K562 (cell line): ENCODE measurements around the gene USP48. TPM values are rescaled to one million over a fixed set of nuclear protein-coding genes. Genes with fewer than 3 reads are reported as not detected.

Experiments
- ATAC-seq: fragments of 200-7000 bp; cut with Tn5 transposase; 3 replicates; pipeline ENCODE4 v1.9.1; 2020; ENCODE audit warnings: moderate library complexity
- BruUV-seq: library from RNA; stranded (reverse); fragments of 400-500 nt; replicated peaks from 2 replicates; lab custom pipeline; 2021; lab: Mats Ljungman, UMichigan
- CTCF ChIA-PET: fragments of 300-600 bp; formaldehyde crosslinking; extraction: SDS; loops from one replicate; lab custom pipeline; 2021; ENCODE audit warnings: low intra/inter-chr PET ratio; lab: Yijun Ruan, JAX
- POLR2A ChIA-PET: fragments of 300-600, 350-650 bp; sonication (Branson Sonifier 250); formaldehyde crosslinking; extraction: SDS; loops from one replicate; lab custom pipeline; 2021; ENCODE audit warnings: antibody characterized with exemption, inconsistent platforms; lab: Yijun Ruan, JAX
- DNase-seq, 4 experiments: peaks; one replicate each; pipeline versions ENCODE4 v3.0.0 to v3.0.0-alpha.2; 2011 to 2018; ENCODE audit warnings: low spot score in 3 of 4, mixed read lengths in 3 of 4; ENCODE audit errors: extremely low read depth in 1 of 4
- FAIRE-seq: peaks from 2 replicates; lab custom pipeline; 2011; peaks lifted over from hg19 to GRCh38; lab: Jason Lieb, UNC
- H2AFZ ChIP-seq: 2 replicates; pipeline ENCODE4 v1.6.0; 2011; ENCODE audit warnings: low read depth, low read length, control low read depth, inconsistent platforms
- H3K27ac ChIP-seq: fragments of 200-600 bp; 3 replicates; pipeline ENCODE4 v1.8.0; 2011; ENCODE audit warnings: low read depth, mild to moderate bottlenecking, control low read depth, inconsistent platforms, low read length, moderate library complexity, mixed read lengths; ENCODE audit errors: extremely low read depth
- H3K27me3 ChIP-seq, 2 experiments: fragments of 300-600 bp in 1 of 2; 2 replicates in 1 of 2; 3 replicates in 1 of 2; pipeline versions ENCODE4 v1.6.0 to v1.8.0; 2011; ENCODE audit warnings: inconsistent platforms in 2 of 2, low read length in 2 of 2, mild to moderate bottlenecking in 1 of 2, mixed read lengths in 1 of 2, moderate library complexity in 1 of 2; ENCODE audit not compliant: control insufficient read depth in 2 of 2, insufficient read depth in 2 of 2
- H3K36me3 ChIP-seq: fragments of 300-600 bp; 3 replicates; pipeline ENCODE4 v1.8.0; 2011; ENCODE audit warnings: mild to moderate bottlenecking, low read length, inconsistent platforms; ENCODE audit not compliant: control insufficient read depth, insufficient read depth
- H3K4me1 ChIP-seq, 2 experiments: fragments of 200-600 bp in 1 of 2; replicated peaks in 1 of 2; 2 replicates in 1 of 2; 3 replicates in 1 of 2; pipeline versions ENCODE4 v1.5.1 to v1.8.0; 2011; ENCODE audit warnings: inconsistent platforms in 2 of 2, low read length in 2 of 2, mild to moderate bottlenecking in 1 of 2, mixed read lengths in 1 of 2, moderate library complexity in 1 of 2; ENCODE audit not compliant: control insufficient read depth in 2 of 2, insufficient read depth in 2 of 2
- H3K4me2 ChIP-seq: 2 replicates; pipeline ENCODE4 v1.6.1; 2011; ENCODE audit warnings: low read length, control low read depth, inconsistent platforms, mixed read lengths; ENCODE audit not compliant: insufficient read depth
- H3K4me3 ChIP-seq: fragments of 200-600 bp; sonication (generic), shearing (Covaris generic); 2 replicates; pipeline ENCODE4 v1.5.1; 2016; ENCODE audit warnings: control low read depth, inconsistent platforms
- H3K79me2 ChIP-seq: fragments of 200-600 bp; 3 replicates; pipeline ENCODE4 v1.8.0; 2011; ENCODE audit warnings: low read length, inconsistent platforms; ENCODE audit not compliant: control insufficient read depth, insufficient read depth
- H3K9ac ChIP-seq, 2 experiments: 2 replicates each; pipeline versions ENCODE4 v1.6.0 to v1.6.1; 2011; ENCODE audit warnings: low read depth in 2 of 2, low read length in 2 of 2, control low read depth in 1 of 2, inconsistent platforms in 1 of 2, mild to moderate bottlenecking in 1 of 2, mixed read lengths in 1 of 2; ENCODE audit not compliant: insufficient read depth in 1 of 2
- H3K9me1 ChIP-seq: one replicate; pipeline ENCODE4 v1.6.0; 2011; ENCODE audit warnings: inconsistent platforms, mild to moderate bottlenecking, low read length, moderate library complexity; ENCODE audit not compliant: control insufficient read depth, insufficient read depth
- H3K9me3 ChIP-seq: replicated peaks from 2 replicates; pipeline ENCODE4 v1.5.1; 2011; ENCODE audit warnings: low read depth, low read length, inconsistent platforms; ENCODE audit not compliant: control insufficient read depth, insufficient read depth
- H4K20me1 ChIP-seq: replicated peaks from 2 replicates; pipeline ENCODE4 v1.6.1; 2011; ENCODE audit warnings: low read length, inconsistent platforms, mixed read lengths; ENCODE audit not compliant: control insufficient read depth, insufficient read depth
- ELF4 ChIP-seq: fragments of 450-650 bp; formaldehyde crosslinking; IDR thresholded peaks from 2 replicates; pipeline ENCODE4 v1.4.0; 2022; ENCODE audit warnings: missing genetic modification characterization
- JUND ChIP-seq, 2 experiments: IDR thresholded peaks; 2 replicates in 1 of 2; 3 replicates in 1 of 2; pipeline ENCODE4 v1.6.1; 2011; ENCODE audit warnings: borderline replicate concordance in 2 of 2, low read depth in 2 of 2, low read length in 2 of 2, improper control_type of control experiment in 1 of 2, missing biosample characterization in 1 of 2, missing genetic modification characterization in 1 of 2, missing genetic modification reagents in 1 of 2
- SAP30 ChIP-seq: fragments of 200-600 bp; sonication (generic); IDR thresholded peaks from 2 replicates; pipeline ENCODE4 v1.6.1; 2012; ENCODE audit warnings: borderline replicate concordance, low read depth, mild to moderate bottlenecking, moderate library complexity, low read length, control low read depth, inconsistent platforms; ENCODE audit not compliant: insufficient read depth, poor library complexity, severe bottlenecking
- TEAD1 ChIP-seq, 2 experiments: fragments of 450-650 bp in 1 of 2; sonication (generic) in 1 of 2; formaldehyde crosslinking; IDR thresholded peaks; 2 replicates each; pipeline versions ENCODE4 v1.4.0 to v1.8.0; 2020 to 2022; ENCODE audit warnings: mild to moderate bottlenecking in 2 of 2, missing genetic modification reagents in 1 of 2
- WGBS: fragments of 100-300 bp; shearing (Covaris generic); methylation state at CpG from one replicate; pipeline ENCODE4 v1.1.6; 2016; ENCODE audit warnings: low coverage, mixed read lengths; ENCODE audit not compliant: insufficient coverage; ENCODE audit errors: missing lambda C conversion rate; 5-methylcytosine and 5-hydroxymethylcytosine counted together
- in situ Hi-C: fragments of 300-500 bp; cut with MboI; formaldehyde crosslinking; loops from 4 replicates; pipeline ENCODE4 v1.15.0; 2018; ENCODE audit warnings: inconsistent platforms, mixed read lengths
- intact Hi-C: fragments of 100-400 bp; cut with micrococcal nuclease; formaldehyde crosslinking; loops from 2 replicates; pipeline ENCODE4 v1.14.2; 2022
- polyA plus RNA-seq, 8 experiments: library from polyadenylated mRNA; depleted of rRNA in 4 of 8; stranded (reverse) in 5 of 8; unstranded in 3 of 8; fragments of >200 nt; fragmentation: Nextera tagmentation in 2 of 8; fragmentation: Illumina TruSeq in 1 of 8; extraction: Ambion mirVana in 2 of 8; extraction: Trizol in 1 of 8; gene quantifications; 2 replicates each; pipeline versions ENCODE4 v1.2.1 to v1.2.3, GENCODE V29; 2011 to 2014; ENCODE audit warnings: inconsistent platforms in 1 of 8, missing spikeins in 1 of 8
- total RNA-seq, 7 experiments: library from RNA; depleted of rRNA in 6 of 7; stranded (reverse); fragments of >200 nt in 6 of 7; fragmentation: Illumina TruSeq in 2 of 7; extraction: Trizol in 2 of 7; gene quantifications; 2 replicates each; pipeline versions ENCODE4 v1.2.1 to v1.2.3, GENCODE V29; 2011 to 2021; ENCODE audit warnings: low replicate concordance in 1 of 7
- TF ChIP-seq, protein P1 (sequence below): sonication (generic); IDR thresholded peaks from 2 replicates; pipeline ENCODE4 v1.6.1; 2016
- TF ChIP-seq, protein P2 (sequence below): fragments of 450-650 bp; IDR thresholded peaks from 2 replicates; pipeline ENCODE4 v1.6.1; 2016; ENCODE audit warnings: missing biosample characterization, missing genetic modification characterization
- TF ChIP-seq, protein P3 (sequence below), 2 experiments: fragments of 450-650 bp in 1 of 2; sonication (generic) in 1 of 2; formaldehyde crosslinking in 1 of 2; IDR thresholded peaks in 1 of 2; conservative IDR thresholded peaks in 1 of 2; 2 replicates each; pipeline versions ENCODE4 v1.6.1 to v1.8.1; 2016 to 2023; ENCODE audit warnings: mild to moderate bottlenecking in 2 of 2, moderate library complexity in 2 of 2, inconsistent platforms in 1 of 2, missing genetic modification reagents in 1 of 2

USP48 gene
- total and polyA plus RNA-seq, 9 of the 15 experiments (the other 6 are each of a cell fraction or from before 2014, with no cell fraction given): 23.3 to 123 (median 106) TPM

DNA sequence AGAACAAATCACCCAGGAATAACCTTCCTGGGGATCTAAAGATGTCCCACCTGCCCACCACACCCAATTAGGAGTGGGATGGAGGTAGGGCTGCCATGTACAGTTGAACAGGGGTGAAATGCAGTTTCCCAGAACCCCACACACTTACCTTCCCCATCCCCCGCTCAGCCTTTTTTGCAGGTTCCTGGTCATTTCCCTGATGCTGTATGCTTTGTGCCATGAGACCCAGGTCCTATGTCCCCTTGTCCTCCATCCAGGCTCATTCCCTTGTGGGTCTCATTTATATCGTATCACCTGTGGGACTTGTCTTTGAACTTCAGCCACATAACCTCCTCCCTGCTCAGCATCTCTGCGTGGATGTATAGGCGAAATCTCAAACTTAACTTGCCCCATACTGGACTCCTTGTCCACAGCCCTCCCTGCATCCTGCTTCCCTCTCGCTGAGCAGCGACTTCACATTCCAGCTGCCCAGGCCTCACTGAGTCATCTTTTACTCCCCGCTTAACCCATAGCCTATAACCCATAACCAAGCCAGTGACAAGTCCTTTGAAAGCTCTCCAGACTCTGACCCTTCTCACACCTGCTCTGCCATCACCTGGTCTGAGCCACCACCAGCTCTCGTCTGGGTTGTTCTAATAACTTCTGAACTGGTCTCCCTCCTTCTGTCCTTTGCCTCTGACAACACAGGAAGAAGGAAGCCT is 33.8 kb upstream of the USP48 start:
- H3K79me2 ChIP-seq: no peaks in the 10 kb centered on the region
- no peaks in the 10 kb centered on the region for H4K20me1 ChIP-seq
- H2AFZ ChIP-seq: 0 out of 2 replicates have a peak overlapping the region, but pooled peaks have one; percentile 34
- H3K4me1 ChIP-seq: peaks cover 5 to 26% of the 10 kb centered on the region in 2 experiments
- no peak overlapping the region for H3K4me2 ChIP-seq
- no peaks in the 10 kb centered on the region for H3K9me1 ChIP-seq
- in situ Hi-C loops (no loop called here), intact Hi-C loops (no loop called here)
- POLR2A ChIA-PET: interaction anchor here (0.6 kb wide), 1 partner anchor 157 kb away, joined by 3 read pairs; no protein-coding TSS in a partner anchor
- H3K27ac ChIP-seq: no peak overlapping the region
- peaks cover under 1% of the 10 kb centered on the region; the same call in 1 of the 3 replicates for H3K36me3 ChIP-seq
- TF ChIP-seq, protein P1, sequence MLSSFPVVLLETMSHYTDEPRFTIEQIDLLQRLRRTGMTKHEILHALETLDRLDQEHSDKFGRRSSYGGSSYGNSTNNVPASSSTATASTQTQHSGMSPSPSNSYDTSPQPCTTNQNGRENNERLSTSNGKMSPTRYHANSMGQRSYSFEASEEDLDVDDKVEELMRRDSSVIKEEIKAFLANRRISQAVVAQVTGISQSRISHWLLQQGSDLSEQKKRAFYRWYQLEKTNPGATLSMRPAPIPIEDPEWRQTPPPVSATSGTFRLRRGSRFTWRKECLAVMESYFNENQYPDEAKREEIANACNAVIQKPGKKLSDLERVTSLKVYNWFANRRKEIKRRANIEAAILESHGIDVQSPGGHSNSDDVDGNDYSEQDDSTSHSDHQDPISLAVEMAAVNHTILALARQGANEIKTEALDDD: peak; percentile 82
- TF ChIP-seq SAP30 (no peak), ELF4 (CRISPR knock-in tag) (no peak), TEAD1 (CRISPR knock-in tag; IDR thresholded peaks at IDR 0.05) (peak in 1 of 2 experiments; percentile 48; a peak in 1 of 4 replicates), JUND (IDR thresholded peaks at IDR 0.05; ENCODE audit: borderline replicate concordance, low read depth, low read length) (0 out of 2 replicates have a peak, but pooled peaks have one; percentile 12), JUND (tag; IDR thresholded peaks at IDR 0.05; ENCODE audit: borderline replicate concordance, low read depth, low read length) (no peak)
- TF ChIP-seq, protein P2, sequence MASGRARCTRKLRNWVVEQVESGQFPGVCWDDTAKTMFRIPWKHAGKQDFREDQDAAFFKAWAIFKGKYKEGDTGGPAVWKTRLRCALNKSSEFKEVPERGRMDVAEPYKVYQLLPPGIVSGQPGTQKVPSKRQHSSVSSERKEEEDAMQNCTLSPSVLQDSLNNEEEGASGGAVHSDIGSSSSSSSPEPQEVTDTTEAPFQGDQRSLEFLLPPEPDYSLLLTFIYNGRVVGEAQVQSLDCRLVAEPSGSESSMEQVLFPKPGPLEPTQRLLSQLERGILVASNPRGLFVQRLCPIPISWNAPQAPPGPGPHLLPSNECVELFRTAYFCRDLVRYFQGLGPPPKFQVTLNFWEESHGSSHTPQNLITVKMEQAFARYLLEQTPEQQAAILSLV (tag): no peak
- TF ChIP-seq, protein P3, sequence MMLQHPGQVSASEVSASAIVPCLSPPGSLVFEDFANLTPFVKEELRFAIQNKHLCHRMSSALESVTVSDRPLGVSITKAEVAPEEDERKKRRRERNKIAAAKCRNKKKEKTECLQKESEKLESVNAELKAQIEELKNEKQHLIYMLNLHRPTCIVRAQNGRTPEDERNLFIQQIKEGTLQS (IDR thresholded peaks at IDR 0.05): 0 out of 2 replicates have a peak, but pooled peaks have one; percentile 10
- TF ChIP-seq, protein P3 (CRISPR knock-in tag; conservative IDR thresholded peaks at IDR 0.05): no peak
- ATAC-seq (no peak), DNase-seq (no peak), FAIRE-seq (no peak)
- CTCF ChIA-PET: no interaction called here
- 63% methylated on average over 8 of the region's 8 CpGs for WGBS
- no peak overlapping the region for H3K4me3 ChIP-seq
- no peaks in the 10 kb centered on the region for H3K9me3 ChIP-seq
- H3K9ac ChIP-seq: no peak overlapping the region
- BruUV-seq: no TSS peak
- no peaks in the 10 kb centered on the region for H3K27me3 ChIP-seq
